Natural killer cell treated with Interleukin-12 subunit alpha and Interleukin-12 subunit beta and Interleukin-15 and Interleukin-18, amount 100 ng/mL, for 72 hours (primary cell): ENCODE data around the gene STK11. TPM values are rescaled to one million over a fixed set of nuclear protein-coding genes. Genes with fewer than 3 reads are reported as not detected.

Source experiments
- ATAC-seq, 2 donors: fragments of 150-1000 bp; cut with Tn5 transposase in 1 of 2; sonication (Bioruptor Pico), chemical (Tn5 transposase) in 1 of 2; 2 replicates each; pipeline ENCODE4 v1.10.0; 2021
- DNase-seq: peaks from one replicate; pipeline ENCODE4 v3.0.0; 2022; ENCODE audit warnings: low spot score
- H3K27ac Mint-ChIP-seq, 2 donors: 1 replicate in 1 of 2; 2 replicates in 1 of 2; pipeline ENCODE4 v1.8.0; 2022; ENCODE audit warnings: mixed read lengths in 2 of 2, mild to moderate bottlenecking in 1 of 2, moderate library complexity in 1 of 2
- H3K27me3 Mint-ChIP-seq, 2 donors: 1 replicate in 1 of 2; 2 replicates in 1 of 2; pipeline ENCODE4 v1.8.0; 2022; ENCODE audit warnings: mixed read lengths in 2 of 2
- H3K36me3 Mint-ChIP-seq: one replicate; pipeline ENCODE4 v1.8.0; 2022; ENCODE audit warnings: mixed read lengths
- H3K4me1 Mint-ChIP-seq, 2 donors: 1 replicate in 1 of 2; 2 replicates in 1 of 2; pipeline ENCODE4 v1.8.0; 2022; ENCODE audit warnings: low read depth in 2 of 2, mixed read lengths in 2 of 2, mild to moderate bottlenecking in 1 of 2
- H3K4me3 Mint-ChIP-seq: one replicate; pipeline ENCODE4 v1.8.0; 2022; ENCODE audit warnings: mixed read lengths
- H3K9me3 Mint-ChIP-seq: 2 replicates; pipeline ENCODE4 v1.8.0; 2022; ENCODE audit warnings: mixed read lengths
- total RNA-seq, 2 donors: library from RNA; stranded (reverse); gene quantifications; one replicate each; pipeline ENCODE4 v1.2.3, GENCODE V29; 2022

The STK11 gene
- total RNA-seq, 2 donors from 2014 or later: 50.9 to 79.2 TPM

DNA sequence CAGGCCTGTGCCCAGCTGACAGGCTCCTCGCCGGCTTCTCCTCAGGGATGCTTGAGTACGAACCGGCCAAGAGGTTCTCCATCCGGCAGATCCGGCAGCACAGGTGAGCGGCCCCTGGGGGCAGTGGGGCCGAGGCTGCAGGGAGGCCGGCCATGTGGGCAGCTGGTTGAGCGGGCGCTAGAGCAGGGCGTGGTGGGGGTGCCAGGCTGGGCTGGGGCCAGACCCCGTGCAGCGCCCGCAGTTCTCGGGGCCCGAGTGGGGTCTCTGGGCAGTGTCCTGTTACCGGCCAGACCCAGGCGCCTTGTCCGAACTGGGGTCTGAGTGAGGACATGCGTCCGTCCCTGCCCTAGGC lies 16.3 kb downstream of the STK11 start:
- no peak overlapping the region for H3K27ac Mint-ChIP-seq
- H3K9me3 Mint-ChIP-seq: no peaks in the 10 kb centered on the region
- H3K27me3 Mint-ChIP-seq: no peaks in the 10 kb centered on the region
- H3K4me3 Mint-ChIP-seq: no peak overlapping the region
- H3K4me1 Mint-ChIP-seq: no peaks in the 10 kb centered on the region
- DNase-seq (no peak), ATAC-seq (no peak)
- H3K36me3 Mint-ChIP-seq: no peaks in the 10 kb centered on the region

DNA sequence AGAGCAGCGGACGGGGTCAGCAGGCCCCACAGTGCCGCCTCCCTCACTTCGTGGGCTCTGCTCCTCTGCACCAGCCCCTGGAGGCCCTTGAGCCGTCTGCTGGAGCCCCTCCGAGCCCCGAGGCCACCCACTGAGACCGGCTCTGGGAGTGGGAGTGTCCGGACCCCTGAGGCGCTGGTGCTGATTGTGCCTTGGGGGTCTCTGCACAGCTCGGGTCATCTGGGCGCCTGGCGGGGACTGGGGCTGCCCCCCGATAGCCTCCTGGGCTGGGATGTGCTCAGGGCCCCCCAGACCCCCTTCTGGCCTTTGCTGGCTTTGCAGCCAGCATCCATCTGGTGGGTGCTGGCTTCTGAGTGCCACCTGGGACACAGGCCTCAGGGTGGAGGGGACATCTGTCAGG lies 16.8 kb downstream of the STK11 start:
- Mint-ChIP-seq H3K4me1 (no peaks in the 10 kb centered on the region), H3K27me3 (no peaks in the 10 kb centered on the region), H3K4me3 (no peak overlapping the region), H3K9me3 (no peaks in the 10 kb centered on the region), H3K36me3 (no peaks in the 10 kb centered on the region), H3K27ac (no peak overlapping the region)
- no peak for ATAC-seq
- no peak for DNase-seq

DNA sequence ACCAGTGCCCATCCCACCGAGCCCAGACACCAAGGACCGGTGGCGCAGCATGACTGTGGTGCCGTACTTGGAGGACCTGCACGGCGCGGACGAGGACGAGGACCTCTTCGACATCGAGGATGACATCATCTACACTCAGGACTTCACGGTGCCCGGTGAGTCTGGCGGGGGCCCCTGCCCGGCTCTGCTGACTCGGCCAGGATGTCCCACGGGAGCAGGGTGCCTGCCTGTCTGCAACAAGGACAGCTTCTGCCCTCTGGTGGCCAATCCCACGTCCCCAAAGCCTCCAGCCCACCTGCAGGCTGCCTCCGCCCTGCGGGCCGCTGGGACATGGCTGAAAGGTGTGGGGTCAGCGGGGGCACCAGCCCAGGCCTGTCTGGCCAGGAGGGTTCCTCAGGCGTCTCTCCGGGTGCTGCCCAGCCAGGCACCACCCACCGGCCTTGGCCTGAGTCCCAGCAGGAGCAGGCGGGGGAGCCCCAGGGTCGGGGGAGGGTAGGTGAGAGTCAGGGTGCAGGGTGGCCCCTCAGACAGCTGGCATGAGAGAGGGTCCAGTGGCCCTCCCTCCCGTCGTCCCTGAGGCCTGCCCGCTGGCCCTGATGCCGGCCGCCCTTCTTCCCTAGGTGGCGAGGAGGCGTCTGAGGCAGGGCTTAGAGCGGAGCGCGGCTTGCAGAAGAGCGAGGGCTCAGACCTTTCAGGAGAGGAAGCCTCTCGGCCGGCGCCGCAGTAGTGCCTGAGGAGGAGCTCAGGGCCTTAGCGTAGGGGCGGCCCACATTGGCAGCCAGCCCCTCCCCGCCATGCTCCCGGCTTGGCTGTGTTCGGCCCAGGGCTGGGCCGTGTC lies 17.7 kb downstream of the STK11 start:
- no peak for DNase-seq
- no peaks in the 10 kb centered on the region for H3K9me3 Mint-ChIP-seq
- no peaks in the 10 kb centered on the region for H3K36me3 Mint-ChIP-seq
- H3K27me3 Mint-ChIP-seq: no peaks in the 10 kb centered on the region
- no peaks in the 10 kb centered on the region for H3K4me1 Mint-ChIP-seq
- peak in 1 of 2 donors; percentile 14 for ATAC-seq
- no peak overlapping the region for H3K27ac Mint-ChIP-seq
- no peak overlapping the region for H3K4me3 Mint-ChIP-seq

DNA sequence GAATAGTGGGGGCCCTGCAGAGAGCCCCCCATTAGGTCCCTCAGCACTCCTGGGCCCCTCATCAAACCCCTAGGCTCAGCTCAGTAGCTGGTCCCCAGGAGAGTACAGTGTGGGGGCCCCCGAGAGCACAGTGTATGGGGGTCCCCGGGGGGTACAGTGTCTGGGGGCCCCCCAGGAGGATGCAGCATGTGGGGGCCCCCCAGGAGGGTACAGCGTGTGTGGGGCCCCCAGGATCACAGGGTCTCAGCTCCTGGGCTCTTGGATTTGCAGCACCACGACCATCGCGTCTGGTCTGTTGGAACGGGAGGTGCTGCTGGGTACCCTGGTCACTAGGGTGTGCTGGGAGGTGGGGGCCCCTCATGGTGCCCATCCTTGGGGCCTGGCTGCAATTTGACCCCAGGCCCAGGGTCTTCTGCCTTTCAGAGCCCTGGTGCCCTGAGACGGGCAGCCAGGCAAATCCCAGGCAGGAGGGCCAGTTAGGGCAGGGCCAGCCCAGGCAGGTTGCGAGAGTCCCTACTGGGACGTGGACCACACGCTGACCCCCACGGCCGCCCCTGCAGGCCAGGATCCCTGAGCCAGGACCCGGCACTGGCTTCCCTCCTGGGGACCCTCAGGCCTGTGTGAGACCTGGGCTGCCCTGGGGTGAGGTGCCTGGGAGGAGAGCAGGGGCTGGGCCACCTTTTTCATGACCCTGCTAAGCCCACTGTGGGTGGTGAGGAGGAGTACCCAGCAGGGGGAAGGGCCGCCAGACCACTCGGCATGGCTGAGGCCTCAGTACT lies 18.7 kb downstream of the STK11 start:
- no peak overlapping the region for H3K27ac Mint-ChIP-seq
- H3K9me3 Mint-ChIP-seq: no peaks in the 10 kb centered on the region
- H3K27me3 Mint-ChIP-seq: no peaks in the 10 kb centered on the region
- DNase-seq: no peak
- no peak overlapping the region for H3K4me3 Mint-ChIP-seq
- no peak for ATAC-seq
- no peaks in the 10 kb centered on the region for H3K36me3 Mint-ChIP-seq
- H3K4me1 Mint-ChIP-seq: no peaks in the 10 kb centered on the region

DNA sequence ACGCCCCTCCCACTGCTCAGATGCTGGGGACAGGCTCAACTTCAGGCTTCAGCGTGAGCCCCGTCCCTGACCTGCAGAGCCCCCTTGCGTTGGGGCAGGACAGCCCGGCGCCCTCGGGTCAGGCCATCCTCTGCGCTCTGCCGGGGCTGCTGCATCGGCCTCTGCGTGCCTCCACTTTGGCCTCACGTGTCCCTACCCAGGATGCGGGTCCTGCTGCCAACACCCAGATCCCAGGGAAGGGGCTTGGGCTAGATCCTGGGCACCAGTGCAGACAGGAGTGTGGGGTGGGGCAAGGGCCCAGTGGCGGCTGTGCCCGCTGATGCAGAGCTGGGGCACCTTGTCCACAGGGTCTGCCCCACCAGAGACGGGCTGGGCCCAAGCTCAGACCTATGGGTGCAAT lies 19.3 kb downstream of the STK11 start:
- no peaks in the 10 kb centered on the region for H3K9me3 Mint-ChIP-seq
- H3K27ac Mint-ChIP-seq: no peak overlapping the region
- ATAC-seq (no peak), DNase-seq (no peak)
- no peaks in the 10 kb centered on the region for H3K36me3 Mint-ChIP-seq
- no peaks in the 10 kb centered on the region for H3K27me3 Mint-ChIP-seq
- H3K4me3 Mint-ChIP-seq: no peak overlapping the region
- no peaks in the 10 kb centered on the region for H3K4me1 Mint-ChIP-seq

DNA sequence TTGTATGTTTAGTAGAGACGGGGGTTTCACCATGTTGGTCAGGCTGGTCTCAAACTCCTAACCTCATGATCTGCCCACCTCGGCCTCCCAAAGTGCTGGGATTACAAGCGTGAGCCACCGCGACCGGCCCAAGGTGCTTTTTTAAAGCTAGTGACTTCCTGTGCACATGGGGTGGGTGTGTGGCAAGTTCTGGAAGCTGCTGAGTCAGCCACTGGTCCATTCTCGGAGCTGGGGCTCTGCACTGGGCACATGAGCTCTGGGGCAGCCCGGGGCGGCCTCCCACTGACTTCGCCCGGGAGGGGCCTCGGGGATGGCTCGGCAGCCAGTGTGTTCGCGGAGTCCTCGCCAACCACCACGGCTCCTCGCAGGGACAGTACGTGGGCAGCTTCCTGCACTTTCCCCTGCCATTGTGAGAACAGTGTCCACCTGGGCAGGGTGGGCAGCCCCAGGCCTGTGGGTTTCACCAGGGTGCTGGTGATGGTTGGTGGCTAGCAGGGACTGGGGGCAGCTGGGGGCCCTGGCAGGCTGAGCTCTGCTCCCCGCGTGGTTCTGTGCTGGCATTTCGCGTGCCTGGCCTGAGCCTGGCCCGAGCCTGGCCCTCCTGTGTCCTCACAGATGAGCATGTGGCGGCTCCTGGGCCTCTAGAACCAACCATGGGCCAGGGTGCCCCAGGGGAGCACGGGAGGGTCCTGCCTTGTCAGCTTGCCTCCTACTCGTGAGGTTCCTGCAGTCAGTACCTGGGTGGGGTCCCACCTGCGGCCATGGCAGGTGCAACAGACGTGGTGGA lies 20.1 kb downstream of the STK11 start:
- no peaks in the 10 kb centered on the region for H3K9me3 Mint-ChIP-seq
- H3K4me3 Mint-ChIP-seq: no peak overlapping the region
- no peak overlapping the region for H3K27ac Mint-ChIP-seq
- H3K4me1 Mint-ChIP-seq: no peaks in the 10 kb centered on the region
- no peaks in the 10 kb centered on the region for H3K27me3 Mint-ChIP-seq
- ATAC-seq: no peak
- DNase-seq: no peak
- no peaks in the 10 kb centered on the region for H3K36me3 Mint-ChIP-seq

DNA sequence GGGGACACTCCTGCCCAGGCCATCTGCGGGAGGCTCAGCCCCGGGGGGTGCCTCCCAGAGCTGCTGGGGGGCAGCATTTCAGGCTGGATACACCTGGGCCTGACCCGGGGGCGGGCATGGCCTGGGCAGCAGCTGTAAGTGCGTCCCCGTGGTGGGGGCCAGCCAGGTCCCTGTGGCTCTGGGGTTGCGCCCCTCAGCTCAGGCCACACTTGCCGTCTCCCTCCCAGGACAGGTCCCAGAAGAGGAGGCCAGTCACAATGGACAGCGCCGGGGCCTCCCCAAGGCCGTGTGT lies 20.6 kb downstream of the STK11 start:
- Mint-ChIP-seq H3K9me3 (no peaks in the 10 kb centered on the region), H3K36me3 (no peaks in the 10 kb centered on the region), H3K4me3 (no peak overlapping the region), H3K27me3 (no peaks in the 10 kb centered on the region), H3K4me1 (no peaks in the 10 kb centered on the region), H3K27ac (no peak overlapping the region)
- ATAC-seq (no peak), DNase-seq (no peak)

DNA sequence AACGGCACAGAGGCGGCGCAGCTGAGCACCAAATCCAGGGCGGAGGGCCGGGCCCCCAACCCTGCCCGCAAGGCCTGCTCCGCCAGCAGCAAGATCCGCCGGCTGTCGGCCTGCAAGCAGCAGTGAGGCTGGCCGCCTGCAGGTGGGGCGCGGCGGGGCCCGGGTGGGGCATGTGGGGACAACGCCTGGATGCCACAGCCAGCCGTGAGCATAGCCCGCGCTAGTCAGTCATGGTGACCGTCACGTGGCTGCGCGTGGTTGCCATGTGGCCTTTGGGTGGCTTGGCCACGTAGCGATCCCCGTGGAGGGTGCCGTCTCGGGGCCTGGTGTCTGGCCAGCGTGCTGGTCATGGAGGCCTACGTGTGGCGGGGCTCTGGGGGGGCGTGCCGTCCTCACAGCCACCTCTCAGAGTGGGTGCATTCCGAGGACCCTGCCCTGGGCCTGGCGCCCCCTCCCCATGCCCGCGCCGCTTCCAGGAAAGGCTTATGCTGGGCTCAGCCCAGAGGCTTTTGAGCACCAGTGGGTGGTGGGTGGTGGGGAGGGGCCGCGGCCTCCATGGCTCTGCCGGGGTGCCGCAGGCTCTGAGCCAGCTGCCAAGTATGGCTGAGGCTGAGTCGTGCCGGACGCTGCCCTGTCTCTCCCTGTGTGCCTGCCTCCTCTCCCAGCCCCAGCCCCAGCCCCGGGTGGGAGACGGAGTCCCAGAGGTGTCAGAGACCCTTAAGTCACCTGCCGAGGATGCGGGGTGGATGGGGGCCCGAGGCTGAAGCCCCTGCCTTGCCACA lies 21.1 kb downstream of the STK11 start:
- H3K4me1 Mint-ChIP-seq: no peaks in the 10 kb centered on the region
- H3K27me3 Mint-ChIP-seq: no peaks in the 10 kb centered on the region
- no peaks in the 10 kb centered on the region for H3K36me3 Mint-ChIP-seq
- no peaks in the 10 kb centered on the region for H3K9me3 Mint-ChIP-seq
- DNase-seq (no peak), ATAC-seq (no peak)
- no peak overlapping the region for H3K4me3 Mint-ChIP-seq
- no peak overlapping the region for H3K27ac Mint-ChIP-seq

DNA sequence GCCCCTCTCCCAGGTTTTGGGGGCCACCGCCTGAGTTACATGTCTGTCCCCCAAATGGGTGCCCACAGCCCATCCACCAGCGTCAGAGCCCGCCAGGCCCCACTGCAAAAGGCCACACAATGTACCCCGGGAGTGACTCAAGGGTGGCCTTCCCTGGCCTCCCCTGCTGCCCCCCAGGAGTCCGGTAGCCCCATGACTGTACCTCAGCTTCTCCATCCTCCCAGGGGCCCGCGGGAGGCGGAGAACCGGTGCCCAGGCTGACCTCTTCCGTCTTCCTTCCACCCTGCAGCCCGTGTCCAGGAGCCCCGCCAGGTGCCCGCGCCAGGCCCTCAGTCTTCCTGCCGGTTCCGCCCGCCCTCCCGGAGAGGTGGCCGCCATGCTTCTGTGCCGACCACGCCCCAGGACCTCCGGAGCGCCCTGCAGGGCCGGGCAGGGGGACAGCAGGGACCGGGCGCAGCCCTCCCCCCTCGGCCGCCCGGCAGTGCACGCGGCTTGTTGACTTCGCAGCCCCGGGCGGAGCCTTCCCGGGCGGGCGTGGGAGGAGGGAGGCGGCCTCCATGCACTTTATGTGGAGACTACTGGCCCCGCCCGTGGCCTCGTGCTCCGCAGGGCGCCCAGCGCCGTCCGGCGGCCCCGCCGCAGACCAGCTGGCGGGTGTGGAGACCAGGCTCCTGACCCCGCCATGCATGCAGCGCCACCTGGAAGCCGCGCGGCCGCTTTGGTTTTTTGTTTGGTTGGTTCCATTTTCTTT lies 21.9 kb downstream of the STK11 start:
- Mint-ChIP-seq H3K4me3 (no peak overlapping the region), H3K27ac (no peak overlapping the region), H3K36me3 (no peaks in the 10 kb centered on the region), H3K9me3 (no peaks in the 10 kb centered on the region), H3K27me3 (no peaks in the 10 kb centered on the region), H3K4me1 (no peaks in the 10 kb centered on the region)
- no peak for DNase-seq
- ATAC-seq: no peak

DNA sequence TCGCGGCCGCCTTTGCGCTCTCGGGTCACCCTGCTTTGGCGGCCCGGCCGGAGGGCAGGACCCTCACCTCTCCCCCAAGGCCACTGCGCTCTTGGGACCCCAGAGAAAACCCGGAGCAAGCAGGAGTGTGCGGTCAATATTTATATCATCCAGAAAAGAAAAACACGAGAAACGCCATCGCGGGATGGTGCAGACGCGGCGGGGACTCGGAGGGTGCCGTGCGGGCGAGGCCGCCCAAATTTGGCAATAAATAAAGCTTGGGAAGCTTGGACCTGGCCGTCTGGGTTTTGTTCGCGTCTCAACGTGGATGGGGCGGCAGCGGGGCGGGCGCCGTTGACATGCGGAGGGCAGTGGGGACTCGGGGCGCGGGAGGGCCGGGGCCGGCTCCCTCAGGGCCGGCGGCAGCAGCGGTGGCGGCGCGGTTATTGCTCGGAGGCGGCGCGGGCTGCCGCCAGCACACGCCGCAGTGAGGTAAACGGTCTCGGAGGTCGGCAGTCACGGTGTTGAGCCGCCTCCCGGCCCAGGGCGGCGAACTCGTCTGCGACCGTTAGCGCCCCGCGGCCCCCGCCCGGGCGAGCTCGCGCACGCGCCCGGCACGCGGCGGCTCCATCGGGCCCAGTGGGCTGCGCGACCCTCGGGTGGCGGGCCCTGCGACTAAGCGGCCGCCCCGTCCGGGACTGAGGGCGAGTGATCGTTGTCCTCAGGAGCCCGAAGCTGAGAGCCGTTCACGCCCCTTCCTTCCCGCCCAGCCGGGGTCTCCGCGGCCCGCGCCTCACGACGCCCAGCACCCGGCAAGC lies 22.8 kb downstream of the STK11 start:
- Mint-ChIP-seq H3K36me3 (no peaks in the 10 kb centered on the region), H3K4me3 (no peak overlapping the region), H3K9me3 (no peaks in the 10 kb centered on the region), H3K4me1 (no peaks in the 10 kb centered on the region), H3K27me3 (no peaks in the 10 kb centered on the region), H3K27ac (no peak overlapping the region)
- DNase-seq (no peak), ATAC-seq (no peak)

DNA sequence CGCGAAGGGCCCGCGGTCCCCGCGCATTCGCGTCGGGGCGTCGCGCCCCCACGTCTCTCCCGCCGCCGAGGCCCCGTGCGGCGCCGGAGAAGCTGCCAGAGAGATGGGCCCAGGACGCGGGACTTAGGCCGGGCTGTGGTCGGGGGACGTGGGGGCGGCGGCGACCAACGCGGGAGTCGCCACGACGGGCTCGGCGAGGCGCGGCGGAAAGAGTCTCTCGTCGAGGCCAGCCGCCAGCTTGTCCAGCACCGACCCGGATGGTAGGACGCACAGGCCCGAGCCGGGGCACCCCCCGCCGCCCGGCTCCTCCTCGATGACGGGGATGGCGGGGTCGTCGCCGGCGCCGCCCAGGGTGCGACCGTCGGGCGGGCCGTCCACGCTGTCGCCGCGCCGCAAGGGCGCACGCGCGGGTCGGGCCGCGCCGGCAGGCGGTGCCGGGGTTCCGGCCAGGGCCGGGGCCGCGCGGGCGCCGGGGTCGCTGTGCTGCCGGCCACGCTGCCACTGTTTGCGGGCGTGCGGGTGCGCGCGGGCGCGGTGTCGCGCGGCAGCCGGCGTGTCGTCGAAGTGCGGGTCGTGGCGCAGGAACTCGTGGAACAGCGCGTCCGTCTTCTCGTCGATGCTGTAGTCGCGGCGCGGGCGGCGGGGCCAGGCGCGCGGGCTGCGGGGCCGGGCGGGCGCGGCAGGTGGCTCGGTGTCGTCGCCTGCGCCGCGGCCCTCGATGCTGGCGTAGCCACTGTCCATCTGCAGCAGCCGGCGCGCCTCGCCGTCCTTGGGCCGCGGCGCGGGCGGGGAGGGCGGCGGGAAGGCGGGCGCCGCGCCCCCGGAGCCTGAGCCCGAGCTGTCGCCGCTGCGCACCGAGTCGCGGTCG lies 23.7 kb downstream of the STK11 start:
- Mint-ChIP-seq H3K4me1 (no peaks in the 10 kb centered on the region), H3K27me3 (no peaks in the 10 kb centered on the region), H3K36me3 (no peaks in the 10 kb centered on the region), H3K9me3 (no peaks in the 10 kb centered on the region), H3K27ac (no peak overlapping the region), H3K4me3 (no peak overlapping the region)
- DNase-seq (no peak), ATAC-seq (no peak)
